Immature natural killer cell (primary cell): Measurements from ENCODE around the gene CRYGD. TPM values are rescaled to one million over a fixed set of nuclear protein-coding genes. Genes with fewer than 3 reads are reported as not detected.
"Not testable (repeated sequence)": the region's sequence is repeated elsewhere in the genome, so short reads cannot be mapped to it uniquely, and the experiment has no call there.

ENCODE experiments used
- DNase-seq, 3 donors: peaks; one replicate each; pipeline ENCODE4 v3.0.0; 2022; ENCODE audit warnings: mixed read lengths in 1 of 3
- H3K27ac Mint-ChIP-seq, 6 donors: one replicate each; pipeline ENCODE4 v1.8.0; 2020; ENCODE audit warnings: mixed read lengths in 6 of 6, mild to moderate bottlenecking in 5 of 6, inconsistent platforms in 4 of 6, moderate library complexity in 3 of 6
- H3K27me3 Mint-ChIP-seq, 3 donors: one replicate each; pipeline ENCODE4 v1.8.0; 2020 to 2021; ENCODE audit warnings: low read depth in 3 of 3, mild to moderate bottlenecking in 3 of 3, mixed read lengths in 3 of 3, moderate library complexity in 3 of 3, inconsistent platforms in 1 of 3
- H3K36me3 Mint-ChIP-seq, 3 donors: one replicate each; pipeline ENCODE4 v1.8.0; 2020; ENCODE audit warnings: mixed read lengths in 3 of 3, inconsistent platforms in 2 of 3, mild to moderate bottlenecking in 2 of 3
- H3K4me1 Mint-ChIP-seq, 2 donors: one replicate each; pipeline ENCODE4 v1.8.0; 2020; ENCODE audit warnings: inconsistent platforms in 2 of 2, mild to moderate bottlenecking in 2 of 2, mixed read lengths in 2 of 2, moderate library complexity in 1 of 2
- H3K4me3 Mint-ChIP-seq, 5 donors: one replicate each; pipeline ENCODE4 v1.8.0; 2020; ENCODE audit warnings: mild to moderate bottlenecking in 5 of 5, mixed read lengths in 5 of 5, inconsistent platforms in 3 of 5, moderate library complexity in 3 of 5
- H3K9me3 Mint-ChIP-seq, 6 donors: one replicate each; pipeline ENCODE4 v1.8.0; 2020; ENCODE audit warnings: mild to moderate bottlenecking in 6 of 6, mixed read lengths in 6 of 6, inconsistent platforms in 4 of 6, moderate library complexity in 3 of 6
- polyA plus RNA-seq, 3 donors: library from polyadenylated mRNA; unstranded; fragments of 300-500 nt; fragmentation: Illumina TruSeq; gene quantifications; one replicate each; pipeline ENCODE4 v1.2.3, GENCODE V29; 2021

CRYGD gene
- polyA plus RNA-seq, 3 donors from 2014 or later: not detected

GRCh38 chr2:208117390-208117789, 6.9 kb downstream of the CRYGD start:
- H3K27me3 Mint-ChIP-seq, H3K27ac Mint-ChIP-seq, H3K36me3 Mint-ChIP-seq, H3K9me3 Mint-ChIP-seq, DNase-seq, H3K4me3 Mint-ChIP-seq, H3K4me1 Mint-ChIP-seq: not testable (repeated sequence)

GRCh38 chr2:208112969-208113368, 11.4 kb downstream of the CRYGD start:
- Mint-ChIP-seq H3K27ac (no peak overlapping the region), H3K27me3 (peaks cover 0 to 6% (median 5%) of the 10 kb centered on the region in 3 donors), H3K4me1 (no peaks in the 10 kb centered on the region), H3K4me3 (no peak overlapping the region), H3K36me3 (no peaks in the 10 kb centered on the region), H3K9me3 (no peaks in the 10 kb centered on the region)
- DNase-seq: no peak

GRCh38 chr2:208112273-208112745, 12.0 kb downstream of the CRYGD start:
- not testable (repeated sequence) for H3K36me3 Mint-ChIP-seq, H3K27ac Mint-ChIP-seq, H3K27me3 Mint-ChIP-seq, H3K4me1 Mint-ChIP-seq, DNase-seq, H3K4me3 Mint-ChIP-seq, H3K9me3 Mint-ChIP-seq

GRCh38 chr2:208103616-208104015, 20.7 kb downstream of the CRYGD start:
- Mint-ChIP-seq H3K27ac (no peak overlapping the region), H3K4me3 (no peak overlapping the region), H3K27me3 (peaks cover 5 to 17% (median 6%) of the 10 kb centered on the region in 3 donors), H3K9me3 (no peaks in the 10 kb centered on the region), H3K36me3 (peaks cover 0 to 5% (median 0%) of the 10 kb centered on the region in 3 donors), H3K4me1 (peaks cover 28 to 32% of the 10 kb centered on the region in 2 donors)
- no peak for DNase-seq

- peaks cover 28 to 32% of the 10 kb centered on the region in 2 donors for H3K4me1 Mint-ChIP-seq
- peaks cover 0 to 5% (median 0%) of the 10 kb centered on the region in 3 donors for H3K36me3 Mint-ChIP-seq
- H3K27me3 Mint-ChIP-seq: peaks cover 5 to 16% (median 6%) of the 10 kb centered on the region in 3 donors
- H3K27ac Mint-ChIP-seq: peak overlapping the region in 2 of 6 donors; percentile 6 to 43
- peak overlapping the region in 3 of 5 donors; percentile 28 to 45 (median 33) for H3K4me3 Mint-ChIP-seq
- DNase-seq: no peak
- no peaks in the 10 kb centered on the region for H3K9me3 Mint-ChIP-seq
Observed at GRCh38 chr2:208101716-208102631, 22.4 kb downstream of the CRYGD start.

GRCh38 chr2:208099682-208100470, 24.4 kb downstream of the CRYGD start:
- Mint-ChIP-seq H3K27ac (peak overlapping the region in 5 of 6 donors; percentile 3 to 77 (median 31)), H3K36me3 (peaks cover 0 to 5% (median 0%) of the 10 kb centered on the region in 3 donors), H3K4me3 (peak overlapping the region; percentile 61 to 76 (median 73)), H3K9me3 (no peaks in the 10 kb centered on the region), H3K4me1 (peaks cover 28 to 32% of the 10 kb centered on the region in 2 donors), H3K27me3 (peaks cover 5 to 13% (median 6%) of the 10 kb centered on the region in 3 donors)
- no peak for DNase-seq

- H3K27me3 Mint-ChIP-seq: peaks cover 5 to 13% (median 7%) of the 10 kb centered on the region in 3 donors
- H3K4me3 Mint-ChIP-seq, H3K27ac Mint-ChIP-seq, DNase-seq, H3K9me3 Mint-ChIP-seq, H3K36me3 Mint-ChIP-seq: not testable (repeated sequence)
- H3K4me1 Mint-ChIP-seq: peaks cover 28 to 32% of the 10 kb centered on the region in 2 donors
Observed at GRCh38 chr2:208098701-208099100, 25.6 kb downstream of the CRYGD start.

- Mint-ChIP-seq H3K4me1 (peaks cover 28 to 32% of the 10 kb centered on the region in 2 donors), H3K9me3 (no peaks in the 10 kb centered on the region), H3K27ac (no peak overlapping the region), H3K4me3 (no peak overlapping the region), H3K27me3 (peaks cover 5 to 13% (median 7%) of the 10 kb centered on the region in 3 donors), H3K36me3 (peaks cover 0 to 5% (median 0%) of the 10 kb centered on the region in 3 donors)
- DNase-seq: no peak
Observed at GRCh38 chr2:208098267-208098666, 26.1 kb downstream of the CRYGD start.

- no peak for DNase-seq
- H3K4me1 Mint-ChIP-seq: peaks cover 28 to 32% of the 10 kb centered on the region in 2 donors
- H3K27me3 Mint-ChIP-seq: peaks cover 5 to 13% (median 7%) of the 10 kb centered on the region in 3 donors
- no peak overlapping the region for H3K27ac Mint-ChIP-seq
- no peaks in the 10 kb centered on the region for H3K9me3 Mint-ChIP-seq
- peaks cover 0 to 5% (median 0%) of the 10 kb centered on the region in 3 donors for H3K36me3 Mint-ChIP-seq
- no peak overlapping the region for H3K4me3 Mint-ChIP-seq
Observed at GRCh38 chr2:208097801-208098200, 26.5 kb downstream of the CRYGD start.

GRCh38 chr2:208097313-208097712, 27.0 kb downstream of the CRYGD start:
- DNase-seq: no peak
- Mint-ChIP-seq H3K36me3 (peaks cover 0 to 5% (median 0%) of the 10 kb centered on the region in 3 donors), H3K9me3 (no peaks in the 10 kb centered on the region), H3K27me3 (peaks cover 7 to 13% (median 7%) of the 10 kb centered on the region in 3 donors), H3K27ac (no peak overlapping the region), H3K4me3 (no peak overlapping the region), H3K4me1 (peaks cover 28 to 29% of the 10 kb centered on the region in 2 donors)

- H3K4me1 Mint-ChIP-seq: peaks cover 17 to 21% of the 10 kb centered on the region in 2 donors
- peaks cover 5 to 13% (median 9%) of the 10 kb centered on the region in 3 donors for H3K27me3 Mint-ChIP-seq
- DNase-seq: no peak
- no peaks in the 10 kb centered on the region for H3K9me3 Mint-ChIP-seq
- peaks cover 0 to 5% (median 0%) of the 10 kb centered on the region in 3 donors for H3K36me3 Mint-ChIP-seq
- H3K27ac Mint-ChIP-seq: no peak overlapping the region
- H3K4me3 Mint-ChIP-seq: no peak overlapping the region
Observed at GRCh38 chr2:208096080-208096479, 28.2 kb downstream of the CRYGD start.

- H3K27me3 Mint-ChIP-seq: peaks cover 2 to 4% (median 3%) of the 10 kb centered on the region in 3 donors
- H3K9me3 Mint-ChIP-seq: no peaks in the 10 kb centered on the region
- H3K36me3 Mint-ChIP-seq: no peaks in the 10 kb centered on the region
- DNase-seq: no peak
- H3K27ac Mint-ChIP-seq: no peak overlapping the region
- H3K4me3 Mint-ChIP-seq: no peak overlapping the region
- no peaks in the 10 kb centered on the region for H3K4me1 Mint-ChIP-seq
Observed at GRCh38 chr2:208093128-208093527, 31.2 kb downstream of the CRYGD start.

GRCh38 chr2:208092093-208092832, 32.1 kb downstream of the CRYGD start:
- H3K9me3 Mint-ChIP-seq: no peaks in the 10 kb centered on the region
- no peak overlapping the region for H3K4me3 Mint-ChIP-seq
- peaks cover 0 to 4% (median 2%) of the 10 kb centered on the region in 3 donors for H3K27me3 Mint-ChIP-seq
- H3K36me3 Mint-ChIP-seq: no peaks in the 10 kb centered on the region
- H3K4me1 Mint-ChIP-seq: no peaks in the 10 kb centered on the region
- no peak for DNase-seq
- H3K27ac Mint-ChIP-seq: no peak overlapping the region
